Kidney epithelial cell (primary cell): Measurements from ENCODE around the gene ABHD12. TPM values are rescaled to one million over a fixed set of nuclear protein-coding genes. Genes with fewer than 3 reads are reported as not detected.
A peak's percentile ranks its signal among the peaks of the same experiment; 100 is the strongest.

Experiments
- DNase-seq: peaks from one replicate; pipeline ENCODE4 v3.0.0-alpha.2; 2010; ENCODE audit warnings: low read depth
- H3K27me3 ChIP-seq: 2 replicates; pipeline ENCODE4 v1.6.0; 2011; ENCODE audit warnings: low read length; ENCODE audit not compliant: control insufficient read depth, insufficient read depth
- H3K36me3 ChIP-seq: 2 replicates; pipeline ENCODE4 v1.5.1; 2011; ENCODE audit warnings: low read length; ENCODE audit not compliant: control insufficient read depth, insufficient read depth
- H3K4me3 ChIP-seq: 2 replicates; pipeline ENCODE4 v1.5.1; 2011; ENCODE audit warnings: low read depth, mild to moderate bottlenecking, control low read depth, low read length
- CTCF ChIP-seq: IDR thresholded peaks from 2 replicates; pipeline ENCODE4 v1.5.1; 2011; ENCODE audit warnings: mild to moderate bottlenecking, moderate library complexity, low read length, control low read depth, inconsistent platforms; ENCODE audit not compliant: insufficient read depth, poor library complexity, severe bottlenecking
- total RNA-seq: library from RNA; depleted of rRNA; stranded (reverse); fragments of >200 nt; gene quantifications from 2 replicates; pipeline ENCODE4 v1.2.3, GENCODE V29; 2015

The ABHD12 gene
- total RNA-seq, 1 donor from 2014 or later = 75.1 TPM

- peaks cover 8% of the 10 kb centered on the region for H3K36me3 ChIP-seq
- TF ChIP-seq CTCF = peak; percentile 54
- DNase-seq = no peak
- no peak overlapping the region for H3K4me3 ChIP-seq
- no peaks in the 10 kb centered on the region for H3K27me3 ChIP-seq
Observed at GRCh38 chr20:25296094-25297093, 94.2 kb downstream of the ABHD12 start.

GRCh38 chr20:25295386-25296093 is 95.1 kb downstream of the ABHD12 start:
- H3K4me3 ChIP-seq = no peak overlapping the region
- H3K27me3 ChIP-seq = no peaks in the 10 kb centered on the region
- peaks cover 9% of the 10 kb centered on the region for H3K36me3 ChIP-seq
- no peak for TF ChIP-seq CTCF
- no peak for DNase-seq

GRCh38 chr20:25294459-25295385 is 95.9 kb downstream of the ABHD12 start:
- Histone ChIP-seq H3K36me3 (peaks cover 10% of the 10 kb centered on the region), H3K4me3 (no peak overlapping the region), H3K27me3 (no peaks in the 10 kb centered on the region)
- DNase-seq = no peak
- TF ChIP-seq CTCF = peak; percentile 99

GRCh38 chr20:25293910-25294458 is 96.7 kb downstream of the ABHD12 start:
- Histone ChIP-seq H3K27me3 (no peaks in the 10 kb centered on the region), H3K36me3 (peaks cover 10% of the 10 kb centered on the region), H3K4me3 (no peak overlapping the region)
- no peak for TF ChIP-seq CTCF
- DNase-seq = no peak

GRCh38 chr20:25293507-25293906 is 97.1 kb downstream of the ABHD12 start:
- Histone ChIP-seq H3K4me3 (no peak overlapping the region), H3K27me3 (no peaks in the 10 kb centered on the region), H3K36me3 (peaks cover 10% of the 10 kb centered on the region)
- no peak for TF ChIP-seq CTCF
- DNase-seq = no peak
